Caco-2 (cell line): Measurements from ENCODE around the gene ADH1B. TPM values are rescaled to one million over a fixed set of nuclear protein-coding genes. Genes with fewer than 3 reads are reported as not detected.
"Not testable (repeated sequence)": the region's sequence is repeated elsewhere in the genome, so short reads cannot be mapped to it uniquely, and the experiment has no call there.

Experiments
- BruUV-seq: library from RNA; stranded (reverse); fragments of 400-500 nt; replicated peaks from 2 replicates; lab custom pipeline; 2021; lab: Mats Ljungman, UMichigan
- CTCF ChIA-PET: fragments of 300-600 bp; sonication (Branson Sonifier 250); formaldehyde crosslinking; loops from one replicate; lab custom pipeline; 2022; ENCODE audit warnings: antibody characterized with exemption; lab: Charles Lee
- POLR2A ChIA-PET: fragments of 300-600 bp; sonication (Branson Sonifier 250); formaldehyde crosslinking; loops from one replicate; lab custom pipeline; 2022; ENCODE audit warnings: antibody characterized with exemption; lab: Charles Lee
- DNase-seq, 2 experiments: peaks; one replicate each; pipeline versions ENCODE4 v3.0.0 to v3.0.0-alpha.2; 2020 to 2022
- H3K27me3 ChIP-seq: replicated peaks from 2 replicates; pipeline ENCODE4 v1.6.0; 2011; ENCODE audit warnings: low read length; ENCODE audit not compliant: control insufficient read depth, insufficient read depth
- H3K36me3 ChIP-seq: 2 replicates; pipeline ENCODE4 v1.5.1; 2011; ENCODE audit warnings: low read length; ENCODE audit not compliant: control insufficient read depth, insufficient read depth
- H3K4me1 ChIP-seq: fragments of 250-450 bp; sonication (Bioruptor Pico); 2 replicates; pipeline ENCODE4 v1.5.1; 2020; ENCODE audit warnings: mild to moderate bottlenecking
- H3K4me3 ChIP-seq: 2 replicates; pipeline ENCODE4 v1.5.1; 2011; ENCODE audit warnings: low read depth, mild to moderate bottlenecking, control low read depth, low read length
- H3K9me3 ChIP-seq: fragments of 250-450 bp; sonication (Bioruptor Pico); 2 replicates; pipeline ENCODE4 v1.5.1; 2020; ENCODE audit warnings: mild to moderate bottlenecking, moderate library complexity
- H3K27ac Mint-ChIP-seq: one replicate; pipeline ENCODE4 v1.8.0; 2022; ENCODE audit warnings: mixed read lengths; ENCODE audit not compliant: unreplicated experiment
- H3K27me3 Mint-ChIP-seq: one replicate; pipeline ENCODE4 v1.8.0; 2022; ENCODE audit warnings: mixed read lengths; ENCODE audit not compliant: insufficient read depth, unreplicated experiment
- H3K36me3 Mint-ChIP-seq: one replicate; pipeline ENCODE4 v1.8.0; 2022; ENCODE audit warnings: mild to moderate bottlenecking, mixed read lengths; ENCODE audit not compliant: insufficient read depth, unreplicated experiment
- H3K4me1 Mint-ChIP-seq: one replicate; pipeline ENCODE4 v1.8.0; 2022; ENCODE audit warnings: low read depth, mixed read lengths; ENCODE audit not compliant: unreplicated experiment
- H3K4me3 Mint-ChIP-seq: one replicate; pipeline ENCODE4 v1.8.0; 2022; ENCODE audit warnings: mild to moderate bottlenecking, moderate library complexity, mixed read lengths; ENCODE audit not compliant: unreplicated experiment
- H3K9me3 Mint-ChIP-seq: one replicate; pipeline ENCODE4 v1.8.0; 2022; ENCODE audit warnings: mixed read lengths; ENCODE audit not compliant: unreplicated experiment
- CTCF ChIP-seq, 2 experiments: fragments of 200-600 bp in 1 of 2; IDR thresholded peaks; 1 replicate in 1 of 2; 2 replicates in 1 of 2; pipeline versions ENCODE4 v1.5.1 to v1.8.0; 2011 to 2022; ENCODE audit warnings: antibody characterized with exemption in 1 of 2, control low read depth in 1 of 2, inconsistent platforms in 1 of 2, low read depth in 1 of 2, low read length in 1 of 2, mild to moderate bottlenecking in 1 of 2, moderate library complexity in 1 of 2; ENCODE audit not compliant: insufficient read depth in 1 of 2, severe bottlenecking in 1 of 2, unreplicated experiment in 1 of 2
- intact Hi-C: fragments of 100-400 bp; cut with micrococcal nuclease; formaldehyde crosslinking; loops from one replicate; pipeline ENCODE4 v1.10.0; 2022; ENCODE audit not compliant: unreplicated experiment
- total RNA-seq: library from RNA; stranded (reverse); gene quantifications from 2 replicates; pipeline ENCODE4 v1.2.3, GENCODE V29; 2022

The ADH1B gene
- total RNA-seq, 1 experiment from 2014 or later: not detected

- Histone ChIP-seq H3K4me1 (no peaks in the 10 kb centered on the region), H3K36me3 (no peaks in the 10 kb centered on the region), H3K4me3 (no peak overlapping the region), H3K9me3 (no peaks in the 10 kb centered on the region; the same call in 1 of the 2 replicates), H3K27me3 (no peaks in the 10 kb centered on the region)
- Mint-ChIP-seq H3K36me3 (no peaks in the 10 kb centered on the region), H3K9me3 (no peaks in the 10 kb centered on the region), H3K27ac (no peak overlapping the region), H3K27me3 (no peaks in the 10 kb centered on the region), H3K4me3 (no peak overlapping the region), H3K4me1 (no peaks in the 10 kb centered on the region)
- intact Hi-C loops: no loop called here
- TF ChIP-seq CTCF (IDR thresholded peaks at IDR 0.05; ENCODE audit: insufficient read depth in 1 of 2, low read depth in 1 of 2, low read length in 1 of 2, severe bottlenecking in 1 of 2, unreplicated experiment in 1 of 2): no peak
- no peak for DNase-seq
- POLR2A ChIA-PET: no interaction called here
- CTCF ChIA-PET: interaction anchor here (0.7 kb wide), 1 partner anchor 217 kb away, joined by 4 read pairs; no protein-coding TSS in a partner anchor
- no TSS peak for BruUV-seq
Measured at GRCh38 chr4:99359480-99360204, 38.4 kb upstream of the ADH1B start.

DNA sequence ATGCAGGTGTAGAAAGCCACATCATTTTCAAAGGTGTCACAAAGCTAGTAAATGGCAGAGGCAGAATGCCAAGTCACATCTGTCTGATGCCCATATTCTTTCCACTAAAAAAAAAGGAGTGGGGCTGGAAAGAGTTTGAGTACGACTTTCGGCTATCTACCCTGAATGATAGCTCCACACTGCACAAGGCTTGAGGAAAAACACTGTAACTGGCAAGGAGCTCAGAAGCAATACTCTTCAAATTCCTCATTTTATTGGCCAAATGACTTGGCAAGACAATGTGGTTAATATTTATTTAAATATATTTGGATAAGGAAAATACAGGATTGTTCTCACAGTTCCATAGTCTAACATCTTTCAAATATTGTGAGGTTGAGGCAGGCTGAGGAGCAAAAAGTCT is 36.7 kb upstream of the ADH1B start:
- Histone ChIP-seq H3K9me3 (no peaks in the 10 kb centered on the region; the same call in 1 of the 2 replicates), H3K4me3 (no peak overlapping the region), H3K36me3 (no peaks in the 10 kb centered on the region), H3K4me1 (no peaks in the 10 kb centered on the region), H3K27me3 (no peaks in the 10 kb centered on the region)
- Mint-ChIP-seq H3K27me3 (no peaks in the 10 kb centered on the region), H3K36me3 (no peaks in the 10 kb centered on the region), H3K4me3 (no peak overlapping the region), H3K9me3 (peaks cover 10% of the 10 kb centered on the region), H3K27ac (no peak overlapping the region), H3K4me1 (no peaks in the 10 kb centered on the region)
- TF ChIP-seq CTCF (IDR thresholded peaks at IDR 0.05; ENCODE audit: insufficient read depth in 1 of 2, low read depth in 1 of 2, low read length in 1 of 2, severe bottlenecking in 1 of 2, unreplicated experiment in 1 of 2): no peak
- CTCF ChIA-PET: no interaction called here
- POLR2A ChIA-PET: no interaction called here
- intact Hi-C loops: no loop called here
- BruUV-seq: no TSS peak
- no peak for DNase-seq

DNA sequence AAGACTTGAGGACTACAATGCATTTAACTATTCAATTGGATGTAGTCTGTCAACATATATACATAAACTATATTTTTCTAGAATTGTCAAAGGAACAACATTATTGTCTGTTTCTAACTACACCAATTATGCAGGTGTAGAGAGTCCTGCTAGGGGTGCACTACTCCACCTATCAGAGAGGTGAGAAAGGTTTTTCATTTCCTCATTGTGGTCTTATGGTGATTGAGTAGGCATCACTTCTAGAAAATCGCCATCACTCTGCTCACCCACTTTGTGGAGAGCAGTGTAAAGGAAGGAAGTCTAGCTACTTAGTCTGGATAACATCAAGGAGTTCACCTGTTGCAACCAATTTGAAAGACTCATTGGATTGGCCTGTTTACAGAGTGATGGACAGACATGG is 35.8 kb upstream of the ADH1B start:
- H3K27me3 Mint-ChIP-seq: no peaks in the 10 kb centered on the region
- POLR2A ChIA-PET: no interaction called here
- intact Hi-C loops: no loop called here

GRCh38 chr4:99356149-99356548 is 34.9 kb upstream of the ADH1B start:
- H3K27me3 ChIP-seq, H3K36me3 ChIP-seq, BruUV-seq, H3K9me3 Mint-ChIP-seq, H3K4me1 ChIP-seq, H3K27ac Mint-ChIP-seq, DNase-seq, H3K36me3 Mint-ChIP-seq, H3K9me3 ChIP-seq, H3K27me3 Mint-ChIP-seq, H3K4me3 ChIP-seq, intact Hi-C loops, H3K4me1 Mint-ChIP-seq, POLR2A ChIA-PET, H3K4me3 Mint-ChIP-seq: not testable (repeated sequence)
- CTCF ChIA-PET: interaction anchor here (0.5 kb wide), 1 partner anchor 301 kb away, joined by 4 read pairs; no protein-coding TSS in a partner anchor

More for the DNA sequence above, 35.8 kb upstream of the ADH1B start:
- Mint-ChIP-seq H3K36me3 (no peaks in the 10 kb centered on the region), H3K27ac (no peak overlapping the region), H3K4me1 (no peaks in the 10 kb centered on the region), H3K9me3 (peaks cover 10% of the 10 kb centered on the region), H3K4me3 (no peak overlapping the region)
- Histone ChIP-seq H3K9me3 (no peaks in the 10 kb centered on the region; the same call in 1 of the 2 replicates), H3K4me1 (no peaks in the 10 kb centered on the region), H3K4me3 (no peak overlapping the region), H3K27me3 (no peaks in the 10 kb centered on the region), H3K36me3 (no peaks in the 10 kb centered on the region)
- BruUV-seq: no TSS peak
- CTCF ChIA-PET: no interaction called here
- DNase-seq: no peak
- no peak for TF ChIP-seq CTCF (IDR thresholded peaks at IDR 0.05; ENCODE audit: insufficient read depth in 1 of 2, low read depth in 1 of 2, low read length in 1 of 2, severe bottlenecking in 1 of 2, unreplicated experiment in 1 of 2)
